Activated naive CD8-positive, alpha-beta T cell treated with anti-CD3 and anti-CD28 coated beads, Interleukin-2, amount 50 U/mL, for 16 hours (primary cell): ENCODE measurements around the gene CLCN5.
"Not testable (repeated sequence)": the region's sequence is repeated elsewhere in the genome, so short reads cannot be mapped to it uniquely, and the experiment has no call there.

Experiments used
- DNase-seq: peaks from one replicate; pipeline ENCODE4 v3.0.0-alpha.2; 2020; ENCODE audit warnings: low read depth, low spot score

CLCN5 gene

GRCh38 chrX:49995795-49996455, 73.5 kb downstream of the CLCN5 start:
- no peak for DNase-seq

- no peak for DNase-seq
These were observed 74.1 kb downstream of the CLCN5 start for GRCh38 chrX:49996474-49996873.

- DNase-seq: no peak
These were observed 76.7 kb downstream of the CLCN5 start for GRCh38 chrX:49999087-49999486.

GRCh38 chrX:50000937-50001542, 78.6 kb downstream of the CLCN5 start:
- DNase-seq: no peak

- DNase-seq: no peak
These were observed 79.8 kb downstream of the CLCN5 start for GRCh38 chrX:50002067-50002714.

- DNase-seq: no peak
These were observed 81.1 kb downstream of the CLCN5 start for GRCh38 chrX:50003467-50003866.

GRCh38 chrX:50003927-50004326, 81.5 kb downstream of the CLCN5 start:
- DNase-seq: no peak

- DNase-seq: not testable (repeated sequence)
These were observed 103.2 kb downstream of the CLCN5 start for GRCh38 chrX:50025591-50025990.

GRCh38 chrX:50035126-50035525, 112.7 kb downstream of the CLCN5 start:
- no peak for DNase-seq

GRCh38 chrX:50036426-50036825, 114.0 kb downstream of the CLCN5 start:
- DNase-seq: no peak

GRCh38 chrX:50045823-50046222, 123.4 kb downstream of the CLCN5 start:
- DNase-seq: no peak

GRCh38 chrX:50049228-50049627, 126.8 kb downstream of the CLCN5 start:
- DNase-seq: no peak

- DNase-seq: no peak
These were observed 131.8 kb downstream of the CLCN5 start for GRCh38 chrX:50054147-50054546.

- no peak for DNase-seq
These were observed 144.0 kb downstream of the CLCN5 start for GRCh38 chrX:50066318-50066937.

GRCh38 chrX:50067435-50068284, 145.3 kb downstream of the CLCN5 start:
- no peak for DNase-seq

- no peak for DNase-seq
These were observed 145.8 kb downstream of the CLCN5 start for GRCh38 chrX:50068285-50068563.

GRCh38 chrX:50068893-50069292, 146.5 kb downstream of the CLCN5 start:
- DNase-seq: no peak

GRCh38 chrX:50071494-50071893, 149.1 kb downstream of the CLCN5 start:
- DNase-seq: no peak

GRCh38 chrX:50072110-50072509, 149.7 kb downstream of the CLCN5 start:
- no peak for DNase-seq

GRCh38 chrX:50073601-50074000, 151.2 kb downstream of the CLCN5 start:
- no peak for DNase-seq

GRCh38 chrX:50075630-50076339, 153.4 kb downstream of the CLCN5 start:
- no peak for DNase-seq
